HepG2 (cell line): ENCODE measurements around the gene C1QTNF6. TPM values are rescaled to one million over a fixed set of nuclear protein-coding genes. Genes with fewer than 3 reads are reported as not detected.

Experiments
- ATAC-seq: fragments of 200-7000 bp; cut with Tn5 transposase; 3 replicates; pipeline ENCODE4 v1.9.1; 2020; ENCODE audit warnings: mild to moderate bottlenecking, moderate library complexity
- BruUV-seq: library from RNA; stranded (reverse); fragments of 400-500 nt; replicated peaks from 2 replicates; lab custom pipeline; 2021; lab: Mats Ljungman, UMichigan
- CTCF ChIA-PET: fragments of 300-600 bp; formaldehyde crosslinking; extraction: SDS; loops from one replicate; lab custom pipeline; 2021; ENCODE audit warnings: low total read pairs, inconsistent platforms, low intra/inter-chr PET ratio; lab: Yijun Ruan, JAX
- POLR2A ChIA-PET: fragments of 350-600 bp; sonication (Branson Sonifier 250); formaldehyde crosslinking; loops from one replicate; lab custom pipeline; 2020; ENCODE audit warnings: antibody characterized with exemption, inconsistent platforms; lab: Yijun Ruan, JAX
- DNase-seq: peaks from one replicate; pipeline ENCODE4 v3.0.0-alpha.2; 2015; ENCODE audit warnings: low spot score
- FAIRE-seq: peaks from 3 replicates; lab custom pipeline; 2011; peaks lifted over from hg19 to GRCh38; lab: Jason Lieb, UNC
- H2AFZ ChIP-seq: one replicate; pipeline ENCODE4 v1.6.1; 2011; ENCODE audit warnings: low read length, inconsistent platforms
- H3K27ac ChIP-seq: fragments of 300-600 bp; 3 replicates; pipeline ENCODE4 v1.8.0; 2011; ENCODE audit warnings: mixed run types, mild to moderate bottlenecking, mixed read lengths, low read length, inconsistent platforms; ENCODE audit not compliant: insufficient read depth; ENCODE audit errors: extremely low read length
- H3K27me3 ChIP-seq, 2 experiments: fragments of 200-600 bp in 1 of 2; 2 replicates in 1 of 2; 3 replicates in 1 of 2; pipeline versions ENCODE4 v1.6.0 to v1.8.0; 2011; ENCODE audit warnings: low read length in 2 of 2, mild to moderate bottlenecking in 2 of 2, moderate library complexity in 2 of 2, inconsistent platforms in 1 of 2; ENCODE audit not compliant: insufficient read depth in 2 of 2, control insufficient read depth in 1 of 2
- H3K36me3 ChIP-seq, 2 experiments: fragments of 200-600 bp in 1 of 2; replicated peaks in 1 of 2; 2 replicates in 1 of 2; 3 replicates in 1 of 2; pipeline versions ENCODE4 v1.5.1 to v1.8.0; 2011; ENCODE audit warnings: low read length in 2 of 2, inconsistent platforms in 1 of 2; ENCODE audit not compliant: insufficient read depth in 2 of 2, control insufficient read depth in 1 of 2
- H3K4me1 ChIP-seq: 2 replicates; pipeline ENCODE4 v1.5.1; 2012; ENCODE audit warnings: low read length, inconsistent platforms; ENCODE audit not compliant: insufficient read depth
- H3K4me2 ChIP-seq: 2 replicates; pipeline ENCODE4 v1.6.0; 2011; ENCODE audit warnings: low read depth, low read length, inconsistent platforms
- H3K4me3 ChIP-seq, 3 experiments: fragments of 200-600 bp in 1 of 3; sonication (generic), shearing (Covaris generic) in 1 of 3; replicated peaks in 1 of 3; 2 replicates each; pipeline ENCODE4 v1.5.1; 2011 to 2016; ENCODE audit warnings: low read length in 3 of 3, inconsistent platforms in 2 of 3, low read depth in 2 of 3, mild to moderate bottlenecking in 2 of 3, control low read depth in 1 of 3, mixed read lengths in 1 of 3; ENCODE audit not compliant: insufficient read depth in 1 of 3
- H3K79me2 ChIP-seq: one replicate; pipeline ENCODE4 v1.6.1; 2011; ENCODE audit warnings: low read length, inconsistent platforms; ENCODE audit not compliant: insufficient read depth
- H3K9ac ChIP-seq: 2 replicates; pipeline ENCODE4 v1.6.0; 2011; ENCODE audit warnings: mild to moderate bottlenecking, low read depth, low read length, inconsistent platforms; ENCODE audit not compliant: insufficient read depth
- H3K9me3 ChIP-seq: 2 replicates; pipeline ENCODE4 v1.5.1; 2012; ENCODE audit warnings: mild to moderate bottlenecking, low read length
- H4K20me1 ChIP-seq: 2 replicates; pipeline ENCODE4 v1.6.0; 2011; ENCODE audit warnings: inconsistent platforms, mild to moderate bottlenecking, low read length, moderate library complexity; ENCODE audit not compliant: insufficient read depth
- CAMTA2 ChIP-seq: sonication (generic); formaldehyde crosslinking; IDR thresholded peaks from 2 replicates; pipeline ENCODE4 v1.4.0; 2020; ENCODE audit warnings: mild to moderate bottlenecking, missing genetic modification reagents, borderline replicate concordance
- DZIP1 ChIP-seq: sonication (generic); formaldehyde crosslinking; IDR thresholded peaks from 2 replicates; pipeline ENCODE4 v1.5.0; 2020; ENCODE audit warnings: mild to moderate bottlenecking, missing genetic modification reagents
- FOXP4 ChIP-seq: sonication (generic); formaldehyde crosslinking; IDR thresholded peaks from 2 replicates; pipeline ENCODE4 v1.4.0; 2020; ENCODE audit warnings: missing genetic modification reagents
- HCFC1 ChIP-seq: fragments of 150-350 bp; IDR thresholded peaks from 2 replicates; pipeline ENCODE4 v1.6.1; 2014; ENCODE audit warnings: low read depth, low read length
- HNF4A ChIP-seq: sonication (generic); formaldehyde crosslinking; IDR thresholded peaks from 2 replicates; pipeline ENCODE4 v1.4.0; 2020; ENCODE audit warnings: missing genetic modification reagents
- IKZF4 ChIP-seq: sonication (generic); formaldehyde crosslinking; IDR thresholded peaks from 2 replicates; pipeline ENCODE4 v1.5.1; 2020; ENCODE audit warnings: borderline replicate concordance, mild to moderate bottlenecking, low read depth, missing genetic modification reagents; ENCODE audit errors: not compliant biosample characterization
- KMT2B ChIP-seq: IDR thresholded peaks from 2 replicates; pipeline ENCODE4 v1.6.1; 2016; ENCODE audit warnings: missing genetic modification reagents, missing compliant biosample characterization
- SATB2 ChIP-seq: sonication (generic); formaldehyde crosslinking; IDR thresholded peaks from 2 replicates; pipeline ENCODE4 v1.5.0; 2020; ENCODE audit warnings: missing genetic modification reagents
- ZFP37 ChIP-seq: sonication (generic); formaldehyde crosslinking; IDR thresholded peaks from 2 replicates; pipeline ENCODE4 v1.4.0; 2020; ENCODE audit warnings: missing genetic modification reagents, borderline replicate concordance
- ZNF160 ChIP-seq: sonication (generic); formaldehyde crosslinking; IDR thresholded peaks from 2 replicates; pipeline ENCODE4 v1.8.0; 2022; ENCODE audit warnings: mild to moderate bottlenecking, inconsistent platforms, missing genetic modification reagents
- ZNF282 ChIP-seq: fragments of 450-650 bp; IDR thresholded peaks from 2 replicates; pipeline ENCODE4 v1.6.1; 2018; ENCODE audit not compliant: partially characterized antibody
- ZZZ3 ChIP-seq: sonication (generic); formaldehyde crosslinking; IDR thresholded peaks from 2 replicates; pipeline ENCODE4 v1.4.0; 2020; ENCODE audit warnings: missing genetic modification reagents, mild to moderate bottlenecking, borderline replicate concordance
- WGBS: methylation state at CpG from one replicate; pipeline ENCODE4 v1.1.6; 2017; ENCODE audit warnings: low lambda C conversion rate; 5-methylcytosine and 5-hydroxymethylcytosine counted together
- in situ Hi-C: cut with HindIII; loops from 2 replicates; pipeline ENCODE4 v1.10.0; 2017; ENCODE audit warnings: low pct_unique_long_range_greater_than_20kb; ENCODE audit not compliant: extremely low pct_ligation_motif_present
- intact Hi-C: fragments of 100-400 bp; cut with micrococcal nuclease; formaldehyde crosslinking; loops from one replicate; pipeline ENCODE4 v1.10.0; 2022; ENCODE audit not compliant: unreplicated experiment
- polyA plus RNA-seq, 8 experiments: library from polyadenylated mRNA; depleted of rRNA in 3 of 8; stranded (reverse) in 7 of 8; unstranded in 1 of 8; fragments of >200 nt; fragmentation: Illumina TruSeq in 4 of 8; extraction: Trizol in 4 of 8; gene quantifications; 2 replicates each; pipeline versions ENCODE4 v1.2.1 to v1.2.3, GENCODE V29; 2011 to 2016; ENCODE audit warnings: low read depth in 4 of 8, missing spikeins in 1 of 8, mixed read lengths in 1 of 8; ENCODE audit not compliant: insufficient read depth in 1 of 8
- total RNA-seq, 5 experiments: library from RNA; depleted of rRNA; stranded (reverse); fragments of >200 nt; fragmentation: Illumina TruSeq; extraction: Trizol; gene quantifications; 2 replicates each; pipeline ENCODE4 v1.2.3, GENCODE V29; 2016; ENCODE audit warnings: low read depth in 1 of 5

Gene C1QTNF6
- total and polyA plus RNA-seq, 2 of the 13 experiments (the other 11 are each of a cell fraction or from before 2014, with no cell fraction given): 2.7 to 6.9 TPM

GRCh38 chr22:37173709-37174108 lies 14.3 kb downstream of the C1QTNF6 start:
- intact Hi-C loops: no loop called here
- Histone ChIP-seq H3K27ac (no peak overlapping the region), H3K4me3 (no peak overlapping the region), H4K20me1 (no peaks in the 10 kb centered on the region), H2AFZ (no peak overlapping the region), H3K9me3 (no peaks in the 10 kb centered on the region), H3K79me2 (no peaks in the 10 kb centered on the region), H3K36me3 (no peaks in the 10 kb centered on the region), H3K4me1 (peaks cover 26% of the 10 kb centered on the region), H3K27me3 (peaks cover 4 to 39% of the 10 kb centered on the region in 2 experiments), H3K9ac (no peak overlapping the region), H3K4me2 (no peak overlapping the region)
- no peak for ATAC-seq
- CTCF ChIA-PET: no interaction called here
- TF ChIP-seq ZNF282 (no peak), HCFC1 (no peak), ZNF160 (CRISPR knock-in tag) (no peak), HNF4A (CRISPR knock-in tag) (no peak), IKZF4 (CRISPR knock-in tag) (no peak), ZZZ3 (CRISPR knock-in tag) (no peak)
- no peak for FAIRE-seq
- no peak for DNase-seq
- BruUV-seq: no TSS peak
- 20% methylated on average over 6 of the region's 6 CpGs for WGBS
- POLR2A ChIA-PET: no interaction called here
- in situ Hi-C loops: no loop called here

GRCh38 chr22:37172266-37173245 lies 15.5 kb downstream of the C1QTNF6 start:
- no peak for ATAC-seq
- Histone ChIP-seq H3K4me3 (no peak overlapping the region), H3K9me3 (no peaks in the 10 kb centered on the region), H3K36me3 (no peaks in the 10 kb centered on the region), H3K9ac (no peak overlapping the region), H3K4me1 (peaks cover 24% of the 10 kb centered on the region), H4K20me1 (no peaks in the 10 kb centered on the region), H3K27me3 (peaks cover 4 to 35% of the 10 kb centered on the region in 2 experiments), H2AFZ (no peak overlapping the region), H3K27ac (no peak overlapping the region), H3K79me2 (no peaks in the 10 kb centered on the region), H3K4me2 (no peak overlapping the region)
- DNase-seq: no peak
- ChIA-PET POLR2A (no interaction called here), CTCF (no interaction called here)
- in situ Hi-C loops: no loop called here
- no peak for TF ChIP-seq DZIP1 (CRISPR knock-in tag)
- TF ChIP-seq ZFP37 (CRISPR knock-in tag): no peak
- no peak for TF ChIP-seq CAMTA2
- TF ChIP-seq KMT2B (CRISPR knock-in tag): no peak
- TF ChIP-seq FOXP4: no peak
- TF ChIP-seq SATB2 (CRISPR knock-in tag): no peak
- intact Hi-C loops: no loop called here
- BruUV-seq: no TSS peak
- WGBS: 60% methylated on average over 13 of the region's 14 CpGs
- no peak for FAIRE-seq
